Right renal cortex interstitium (tissue), 3 donors: Measurements from ENCODE around the gene NATD1. TPM values are rescaled to one million over a fixed set of nuclear protein-coding genes. Genes with fewer than 3 reads are reported as not detected.

Experiments used
- DNase-seq, 3 donors: peaks; one replicate each; pipeline ENCODE4 v3.0.0-alpha.2; 2013; ENCODE audit warnings: low read depth in 3 of 3, low spot score in 2 of 3
- polyA plus RNA-seq, 3 donors: library from polyadenylated mRNA; unstranded; fragments of 120-200 nt; gene quantifications; one replicate each; pipeline ENCODE4 v1.2.1, GENCODE V29; 2013; ENCODE audit not compliant: insufficient read length in 3 of 3

NATD1 gene
- polyA plus RNA-seq, 3 donors = 11.3 to 12.6 (median 12.1) TPM

GRCh38 chr17:21291357-21291756 lies 38.1 kb upstream of the NATD1 start:
- no peak for DNase-seq

DNA sequence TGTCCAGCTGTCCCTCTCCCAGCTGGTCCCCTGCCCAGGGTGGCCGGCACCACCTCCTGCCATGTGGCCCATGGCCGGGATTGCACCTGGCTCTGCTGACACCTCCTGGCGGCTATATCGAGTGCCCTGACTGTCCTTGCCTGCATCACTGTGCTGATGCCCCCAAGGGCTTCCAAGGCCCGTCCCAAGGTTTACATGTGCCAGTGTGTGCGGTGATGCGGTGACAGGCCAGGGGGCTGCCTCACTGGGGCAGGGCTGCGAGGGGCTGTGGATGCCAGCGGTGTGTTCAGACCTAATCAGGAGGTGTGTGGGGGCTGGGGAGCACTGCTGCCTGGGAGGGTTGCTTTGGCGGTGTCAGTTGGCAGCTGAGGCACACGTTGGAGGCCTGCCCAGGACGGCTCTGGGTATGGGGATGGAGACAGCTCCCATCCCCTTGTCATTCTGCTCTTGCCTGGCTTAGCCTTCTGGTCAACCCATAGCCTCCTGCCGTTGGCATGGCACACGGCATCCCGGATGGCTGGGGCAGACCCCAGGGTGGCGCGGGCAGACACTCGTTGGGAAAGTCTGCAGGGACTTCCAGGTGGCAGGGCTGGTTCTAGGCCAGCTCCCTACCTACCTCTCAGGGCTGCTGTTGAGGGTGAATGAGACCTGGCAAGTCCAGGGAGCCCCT lies 36.8 kb upstream of the NATD1 start:
- no peak for DNase-seq

GRCh38 chr17:21289175-21289901 lies 36.1 kb upstream of the NATD1 start:
- DNase-seq = no peak

GRCh38 chr17:21288571-21289017 lies 35.4 kb upstream of the NATD1 start:
- DNase-seq = no peak

DNA sequence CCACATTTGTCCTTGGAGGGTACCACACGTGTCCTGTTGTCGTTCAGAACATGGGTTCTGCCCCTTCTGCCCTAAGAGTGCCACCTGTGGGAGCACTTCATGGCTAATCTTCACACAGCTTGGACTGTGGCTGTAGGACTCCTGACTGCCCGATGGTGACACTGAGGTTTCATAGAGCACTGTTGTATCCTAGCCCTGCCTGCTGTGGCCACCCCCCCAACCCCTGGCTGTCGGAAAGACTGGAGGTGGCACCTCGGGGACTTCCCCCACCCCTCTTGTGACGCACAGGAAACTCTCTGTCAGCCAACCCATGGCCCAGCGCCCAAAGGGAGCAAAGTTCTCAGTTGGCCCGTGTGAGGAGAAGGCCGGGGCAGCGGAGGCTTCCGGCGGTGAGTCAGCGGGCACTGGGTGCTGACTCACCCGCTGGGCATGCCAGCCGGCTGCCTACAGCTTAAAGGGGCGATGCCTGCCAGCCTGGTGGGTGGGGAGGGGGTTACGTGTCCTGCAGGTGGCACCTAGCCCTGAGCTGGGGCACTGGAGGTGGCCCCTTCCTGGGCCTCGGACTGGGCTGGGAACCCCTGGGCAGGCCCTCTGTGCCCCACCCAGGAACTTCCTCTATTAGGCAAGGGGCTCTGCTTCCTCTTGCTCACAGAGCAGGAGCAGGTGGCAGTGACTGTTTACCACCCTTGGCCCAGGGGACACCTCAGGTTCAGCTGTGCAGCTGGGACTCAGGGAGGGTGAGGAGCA lies 34.7 kb upstream of the NATD1 start:
- no peak for DNase-seq

GRCh38 chr17:21286909-21287702 lies 33.9 kb upstream of the NATD1 start:
- no peak for DNase-seq

DNA sequence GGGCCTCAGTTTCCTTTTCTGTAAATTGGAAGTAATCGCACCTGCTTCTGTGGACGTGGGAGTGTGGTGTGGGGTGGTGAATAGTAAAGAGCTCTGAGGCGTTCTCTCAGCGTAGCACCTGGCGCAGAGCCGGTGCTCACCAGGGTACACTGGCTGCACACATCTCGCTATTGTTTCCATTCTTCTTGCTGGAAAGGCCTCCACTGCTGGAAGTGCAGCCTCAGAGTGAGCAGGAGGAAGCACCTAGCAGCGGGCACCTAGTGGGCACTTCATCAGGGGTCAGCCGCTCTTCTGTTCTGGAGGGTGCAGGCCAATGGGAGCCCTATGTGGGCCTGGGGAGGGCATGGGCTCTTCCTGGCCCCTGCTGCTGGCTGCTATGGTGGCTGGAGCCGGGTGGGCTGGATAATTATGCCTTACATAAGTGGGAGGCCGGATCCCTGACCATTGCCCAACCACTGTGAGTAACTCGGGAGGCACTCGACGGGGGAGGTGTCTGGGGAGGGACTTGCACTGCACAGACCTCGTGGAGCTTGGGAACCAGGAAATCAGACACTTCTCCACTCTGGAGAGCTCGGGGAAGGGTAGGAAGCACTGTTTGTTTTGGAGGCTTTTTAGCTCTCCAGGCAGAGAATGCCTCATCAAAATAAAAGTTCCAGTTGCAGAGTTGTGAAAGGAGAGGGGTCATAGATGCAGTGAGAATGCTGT lies 33.0 kb upstream of the NATD1 start:
- DNase-seq = peak in 2 of 3 donors; percentile 62 to 77

GRCh38 chr17:21285164-21286065 lies 32.2 kb upstream of the NATD1 start:
- DNase-seq = no peak

- peak; percentile 89 to 97 (median 94) for DNase-seq
These were observed 31.3 kb upstream of the NATD1 start, which contains the start of gene MAP2K3 for GRCh38 chr17:21284319-21285163. Gene MAP2K3 (plus strand): TSS chr17:21284711. CDS start chr17:21284921, 210 bp downstream.

DNA sequence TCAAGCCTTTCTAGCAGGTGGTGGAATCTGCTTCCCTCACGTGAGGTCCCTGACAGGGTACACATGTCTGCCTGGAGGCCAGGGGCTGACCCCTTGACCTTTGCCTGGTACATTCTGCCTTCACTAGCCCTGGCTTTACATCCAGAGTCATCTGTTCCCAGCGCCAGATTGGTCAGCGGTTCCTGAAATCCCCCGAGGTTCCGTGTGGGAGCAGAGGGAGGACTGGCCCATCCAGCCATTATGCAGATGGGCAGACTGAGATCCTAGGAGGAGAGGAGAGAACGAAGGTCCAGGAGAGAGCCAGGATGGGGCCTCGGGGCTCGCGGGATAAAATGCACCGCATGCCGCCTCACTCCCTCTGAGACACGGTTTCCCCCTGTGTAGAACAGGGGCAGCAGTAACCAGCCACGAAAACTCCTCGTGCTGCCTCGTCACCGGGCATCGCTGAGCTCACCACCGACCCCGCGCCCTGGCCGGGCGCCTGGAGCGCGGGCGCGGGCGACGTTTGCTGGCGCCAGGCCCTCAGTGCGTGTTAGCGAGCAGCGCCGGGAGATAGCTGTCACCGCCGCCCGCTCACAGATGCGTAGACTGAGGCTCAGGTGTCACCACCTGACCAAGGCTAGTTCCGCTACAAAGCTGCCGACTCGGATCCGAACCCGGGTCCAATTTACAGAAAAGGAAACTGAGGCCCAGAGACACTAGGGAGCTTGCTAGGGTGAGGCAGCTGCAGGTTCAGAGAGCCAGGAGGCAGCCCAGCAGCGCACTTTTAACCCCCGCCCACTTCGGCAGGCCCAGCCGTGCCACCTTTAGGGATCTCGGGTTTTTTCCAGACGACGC lies 30.5 kb upstream of the NATD1 start:
- DNase-seq = no peak

GRCh38 chr17:21282850-21283249 lies 29.6 kb upstream of the NATD1 start:
- DNase-seq = no peak

- no peak for DNase-seq
These were observed 29.0 kb upstream of the NATD1 start for GRCh38 chr17:21282231-21282630.

GRCh38 chr17:21280081-21280518 lies 26.9 kb upstream of the NATD1 start:
- no peak for DNase-seq

- DNase-seq = no peak
These were observed 26.4 kb upstream of the NATD1 start for GRCh38 chr17:21279582-21279981.

DNA sequence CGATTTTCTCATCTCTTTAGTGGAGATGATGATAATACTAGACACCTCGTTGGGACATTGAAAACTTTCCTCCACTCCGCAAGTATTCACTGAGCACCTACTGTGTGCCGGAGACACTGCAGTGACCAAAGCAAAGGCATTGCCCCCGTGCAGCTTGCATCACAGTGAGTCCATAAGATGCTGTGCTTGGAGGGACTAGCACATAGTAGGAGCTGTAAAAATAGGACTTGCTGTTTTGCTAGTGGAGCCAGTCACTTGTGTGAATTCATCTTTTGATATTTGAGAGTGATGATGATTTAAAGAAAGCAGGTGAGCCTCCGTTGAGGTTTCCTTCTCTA lies 26.0 kb upstream of the NATD1 start:
- DNase-seq = no peak

DNA sequence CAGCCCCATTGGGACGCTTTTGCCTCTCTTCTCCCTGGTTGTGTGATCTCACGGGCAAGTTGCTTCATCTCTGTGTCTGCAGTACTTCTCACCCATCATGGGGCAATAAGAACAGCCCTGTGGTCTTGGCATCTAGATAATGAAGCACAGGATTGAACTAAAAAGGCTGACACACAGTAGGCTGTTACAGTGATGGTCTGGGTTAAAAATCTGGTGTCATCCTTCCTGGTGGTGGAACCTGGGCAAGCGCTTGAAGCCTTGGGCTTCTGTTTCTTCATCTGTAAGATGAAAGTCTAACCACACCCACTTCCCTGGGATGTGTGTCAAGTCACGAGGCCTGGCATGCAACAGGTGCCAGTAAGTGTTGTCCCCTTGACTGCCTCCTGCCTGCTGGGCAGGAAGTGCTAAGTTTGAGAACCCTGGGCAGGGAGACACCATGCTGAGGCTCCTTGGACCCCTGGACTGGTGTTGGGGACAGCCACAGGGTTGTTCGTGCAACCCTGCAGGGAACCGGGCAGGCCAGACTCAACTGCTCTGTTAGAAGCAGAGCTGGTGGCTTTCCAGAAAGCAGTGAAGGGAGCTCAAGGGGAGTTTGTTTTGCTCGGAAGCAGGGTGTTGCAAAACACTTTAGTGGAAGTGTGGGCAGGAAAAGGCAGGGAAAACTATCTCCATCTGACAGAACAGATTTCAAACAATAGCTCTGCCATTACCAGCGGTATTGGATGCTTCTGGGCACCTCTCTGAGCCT lies 25.4 kb upstream of the NATD1 start:
- DNase-seq = no peak

DNA sequence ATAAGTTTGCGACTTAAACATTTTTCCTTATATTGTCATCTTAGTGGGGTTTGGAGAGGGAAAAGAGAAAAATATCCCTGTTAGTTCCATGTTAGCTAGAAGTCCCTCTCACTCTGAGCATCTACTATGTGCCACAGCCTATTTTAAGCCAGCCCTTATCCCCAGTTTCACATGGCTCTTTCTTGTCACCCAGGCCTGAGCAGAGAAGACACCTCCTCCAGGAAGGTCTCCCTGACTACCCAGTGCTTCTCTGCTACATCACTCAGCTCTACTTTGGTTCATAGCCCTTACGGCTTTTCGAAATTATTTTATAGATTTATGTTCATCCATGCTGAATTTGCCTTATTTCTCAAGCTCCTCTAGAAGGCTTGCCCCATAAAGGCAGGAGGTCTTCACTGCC lies 24.1 kb upstream of the NATD1 start:
- no peak for DNase-seq
